Stimulated activated CD8-positive, alpha-beta memory T cell treated with anti-CD3 and anti-CD28 coated beads, Interleukin-4, amount 100 ng/mL, for 4 hours (primary cell): ENCODE results near the gene IQCN.
"Not testable (repeated sequence)": the region's sequence is repeated elsewhere in the genome, so short reads cannot be mapped to it uniquely, and the experiment has no call there.

Experiments used
- DNase-seq, 2 donors: peaks; one replicate each; pipeline ENCODE4 v3.0.0-alpha.2; 2020; ENCODE audit warnings: low read depth in 2 of 2, low spot score in 1 of 2

The IQCN gene

DNA sequence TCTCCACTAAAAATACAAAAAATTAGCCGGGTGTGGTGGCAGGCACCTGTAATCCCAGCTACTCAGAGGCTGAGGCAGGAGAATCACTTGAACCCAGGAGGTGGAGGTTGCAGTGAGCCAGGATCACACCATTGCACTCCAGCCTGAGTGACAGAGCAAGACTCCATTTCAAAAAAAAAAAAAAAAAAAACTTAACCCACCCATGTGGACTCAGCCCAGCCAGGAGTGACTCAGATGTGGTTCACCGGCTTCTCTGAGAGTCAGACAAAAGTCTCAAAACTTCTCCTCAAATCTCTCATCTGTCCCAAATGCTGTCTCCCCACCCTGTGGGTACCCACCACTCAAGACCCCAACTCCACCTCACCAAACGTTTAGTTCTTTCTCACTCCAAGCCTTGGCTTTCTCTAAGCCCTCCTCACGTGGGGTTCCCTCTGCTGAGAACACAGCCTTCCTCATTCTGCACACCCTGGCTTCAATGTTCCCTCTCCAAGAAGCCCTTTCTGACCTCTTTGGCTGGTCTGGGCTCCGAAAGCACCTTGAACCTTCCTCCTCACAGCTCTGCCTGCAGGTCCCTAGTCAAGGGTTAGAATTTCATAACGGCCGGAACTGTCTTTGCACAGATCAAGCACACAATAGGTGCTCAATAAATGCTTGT lies 59.3 kb downstream of the IQCN start:
- no peak for DNase-seq

DNA sequence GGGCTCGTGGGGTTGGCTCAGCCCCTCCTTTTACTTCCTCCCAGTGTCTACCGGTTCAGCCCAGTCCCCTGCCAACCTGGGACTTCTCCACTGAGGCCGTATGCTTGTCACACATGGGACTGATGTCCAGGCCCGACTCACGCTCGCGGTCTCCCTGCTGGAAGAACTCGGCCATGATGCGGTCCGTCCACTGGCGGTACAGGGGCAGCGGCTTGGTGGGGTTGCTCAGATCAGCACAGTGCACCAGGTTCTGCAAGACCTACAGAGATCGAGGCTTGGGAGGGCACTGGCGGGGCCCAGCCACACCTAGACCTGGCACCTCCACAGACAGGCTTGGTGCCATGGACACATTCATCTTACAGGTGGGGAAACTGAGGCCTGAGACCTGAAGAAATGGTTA lies 62.6 kb downstream of the IQCN start:
- no peak for DNase-seq

DNA sequence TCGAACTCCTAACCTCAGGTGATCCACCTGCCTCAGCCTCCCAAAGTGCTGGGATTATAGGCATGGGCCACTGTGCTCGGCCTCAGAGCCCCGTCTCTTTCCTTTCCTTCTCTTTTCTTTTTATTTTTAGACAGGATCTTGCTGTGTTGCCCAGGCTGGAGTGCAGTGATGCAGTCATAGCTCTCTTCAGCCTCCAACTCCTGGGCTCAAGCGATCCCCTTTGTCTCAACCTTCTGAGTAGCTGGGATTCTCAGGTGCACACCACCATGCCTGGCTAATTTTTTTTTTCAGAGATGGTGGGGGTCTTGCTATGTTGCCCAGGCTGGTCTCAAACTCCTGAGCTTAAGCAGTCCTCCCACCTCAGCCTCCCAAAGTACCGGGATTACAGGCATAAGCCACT lies 64.3 kb downstream of the IQCN start:
- not testable (repeated sequence) for DNase-seq

DNA sequence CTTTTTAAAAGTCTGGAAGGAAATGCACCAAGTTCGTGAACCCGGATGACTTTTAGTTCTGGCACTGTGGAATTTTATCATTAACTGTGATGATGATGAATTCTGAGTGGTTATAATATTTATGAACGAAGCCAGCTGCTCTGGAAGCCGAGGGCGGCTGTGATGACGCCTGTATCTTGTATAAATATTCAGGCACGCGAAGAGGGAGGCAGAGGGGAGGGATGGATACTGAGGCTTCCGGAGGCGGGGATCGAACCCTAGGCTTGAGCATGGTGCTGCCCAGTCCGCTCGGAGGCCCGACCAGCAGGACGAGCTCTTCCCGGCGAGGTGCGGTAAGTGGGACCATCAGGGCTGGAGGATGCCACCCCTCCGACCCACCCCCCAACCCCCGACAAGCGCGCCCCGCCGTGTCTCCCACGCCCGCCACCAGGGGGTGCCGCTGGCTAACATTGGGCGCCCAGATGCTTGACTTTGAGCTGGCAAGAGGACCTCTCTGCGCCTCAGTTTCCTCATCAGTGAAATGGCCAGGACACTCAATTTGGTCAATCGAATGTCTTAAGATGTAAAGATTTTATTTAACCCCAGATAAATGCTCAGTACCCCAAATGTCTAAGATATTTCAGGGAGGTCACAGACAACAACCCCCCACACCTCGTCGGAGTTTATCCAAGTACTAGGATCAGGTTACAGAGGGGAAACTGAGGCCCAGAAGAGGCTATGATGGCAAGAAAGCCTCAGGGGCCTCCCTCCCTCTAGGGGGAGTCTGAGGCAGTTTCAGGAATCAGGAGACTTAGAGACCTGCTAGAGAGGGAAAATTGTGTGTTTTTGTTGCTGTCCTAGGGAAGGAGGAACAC lies 65.9 kb downstream of the IQCN start:
- DNase-seq, result no peak
